MM.1S (cell line): ENCODE results near the gene FMNL1.

Experiments
- DNase-seq: peaks from one replicate; pipeline ENCODE4 v3.0.0-alpha.2; 2015
- H2AFZ ChIP-seq: fragments of 300-600 bp; sonication (generic); 2 replicates; pipeline ENCODE4 v1.6.0; 2016; ENCODE audit warnings: antibody characterized with exemption, low read length
- H3F3A ChIP-seq: fragments of 300-600 bp; sonication (generic); 2 replicates; pipeline ENCODE4 v1.6.1; 2016; ENCODE audit warnings: mild to moderate bottlenecking, antibody characterized with exemption, low read length, moderate library complexity, mixed read lengths; ENCODE audit not compliant: insufficient read depth
- H3K27ac ChIP-seq: fragments of 300-600 bp; sonication (generic); 2 replicates; pipeline ENCODE4 v1.5.1; 2016; ENCODE audit warnings: mild to moderate bottlenecking, low read length
- H3K27me3 ChIP-seq: fragments of 300-600 bp; sonication (generic); replicated peaks from 2 replicates; pipeline ENCODE4 v1.6.0; 2016; ENCODE audit warnings: low read length; ENCODE audit not compliant: insufficient read depth
- H3K36me3 ChIP-seq: fragments of 300-600 bp; sonication (generic); replicated peaks from 2 replicates; pipeline ENCODE4 v1.6.1; 2016; ENCODE audit warnings: mild to moderate bottlenecking, low read length, mixed read lengths; ENCODE audit not compliant: insufficient read depth
- H3K4me1 ChIP-seq: fragments of 300-600 bp; sonication (generic); 2 replicates; pipeline ENCODE4 v1.6.1; 2016; ENCODE audit warnings: low read length, mixed read lengths
- H3K4me2 ChIP-seq: fragments of 300-600 bp; sonication (generic); 2 replicates; pipeline ENCODE4 v1.6.0; 2016; ENCODE audit warnings: low read depth, low read length
- H3K4me3 ChIP-seq: fragments of 300-600 bp; sonication (generic); 2 replicates; pipeline ENCODE4 v1.5.1; 2016; ENCODE audit warnings: low read length, mixed read lengths
- H3K79me2 ChIP-seq: fragments of 300-600 bp; sonication (generic); 2 replicates; pipeline ENCODE4 v1.6.1; 2016; ENCODE audit warnings: mixed run types, low read length, mixed read lengths
- H3K9ac ChIP-seq: fragments of 300-600 bp; sonication (generic); 2 replicates; pipeline ENCODE4 v1.6.1; 2016; ENCODE audit warnings: low read length, mixed read lengths
- H3K9me2 ChIP-seq: fragments of 300-600 bp; sonication (generic); replicated peaks from 2 replicates; pipeline ENCODE4 v1.6.1; 2016; ENCODE audit warnings: mild to moderate bottlenecking, low read length, mixed read lengths; ENCODE audit not compliant: insufficient read depth
- H3K9me3 ChIP-seq: fragments of 300-600 bp; sonication (generic); replicated peaks from 2 replicates; pipeline ENCODE4 v1.6.1; 2016; ENCODE audit warnings: mild to moderate bottlenecking, low read length, mixed read lengths; ENCODE audit not compliant: insufficient read depth
- H4K20me1 ChIP-seq: fragments of 300-600 bp; sonication (generic); 2 replicates; pipeline ENCODE4 v1.6.1; 2016; ENCODE audit warnings: mild to moderate bottlenecking, low read length, moderate library complexity, mixed read lengths; ENCODE audit not compliant: insufficient read depth
- CTCF ChIP-seq: fragments of 300-600 bp; sonication (generic); IDR thresholded peaks from 2 replicates; pipeline ENCODE4 v1.5.1; 2016; ENCODE audit warnings: antibody characterized with exemption, low read length, mixed read lengths
- EZH2 ChIP-seq: fragments of 300-600 bp; sonication (generic); optimal IDR thresholded peaks from 2 replicates; pipeline ENCODE3; 2017; ENCODE audit warnings: low read depth, mild to moderate bottlenecking, antibody characterized with exemption, low read length, mixed read lengths
- EZH2phosphoT487 ChIP-seq: fragments of 300-600 bp; sonication (generic); IDR thresholded peaks from 2 replicates; pipeline ENCODE4 v1.6.1; 2018; ENCODE audit warnings: antibody characterized with exemption, low read length

Gene FMNL1

GRCh38 chr17:45241328-45242028 is 19.8 kb downstream of the FMNL1 start:
- Histone ChIP-seq H4K20me1 (0 out of 2 replicates have a peak, but pooled peaks cover 2% of the 10 kb centered on the region), H2AFZ (no peak overlapping the region), H3K36me3 (peaks cover 26% of the 10 kb centered on the region), H3K79me2 (peaks cover 59% of the 10 kb centered on the region), H3K27me3 (no peaks in the 10 kb centered on the region), H3K9me2 (no peaks in the 10 kb centered on the region), H3K4me1 (peaks cover 7% of the 10 kb centered on the region), H3K9me3 (no peaks in the 10 kb centered on the region), H3K27ac (no peak overlapping the region), H3K4me2 (no peak overlapping the region), H3K4me3 (no peak overlapping the region), H3F3A (peaks cover 18% of the 10 kb centered on the region), H3K9ac (no peak overlapping the region)
- TF ChIP-seq EZH2 = no peak
- DNase-seq = no peak

GRCh38 chr17:45242029-45242414 is 20.3 kb downstream of the FMNL1 start:
- H3K9ac ChIP-seq = no peak overlapping the region
- H3K27me3 ChIP-seq = no peaks in the 10 kb centered on the region
- H4K20me1 ChIP-seq = 0 out of 2 replicates have a peak, but pooled peaks cover 2% of the 10 kb centered on the region
- peaks cover 56% of the 10 kb centered on the region for H3K79me2 ChIP-seq
- no peak overlapping the region for H3K27ac ChIP-seq
- no peaks in the 10 kb centered on the region for H3K9me3 ChIP-seq
- peaks cover 24% of the 10 kb centered on the region for H3F3A ChIP-seq
- no peak for DNase-seq
- no peak for TF ChIP-seq EZH2
- no peak for TF ChIP-seq EZH2phosphoT487
- no peak for TF ChIP-seq CTCF
- no peak overlapping the region for H3K4me2 ChIP-seq
- no peak overlapping the region for H2AFZ ChIP-seq
- no peaks in the 10 kb centered on the region for H3K9me2 ChIP-seq
- H3K4me3 ChIP-seq = no peak overlapping the region
- peaks cover 25% of the 10 kb centered on the region for H3K36me3 ChIP-seq
- peaks cover 13% of the 10 kb centered on the region for H3K4me1 ChIP-seq

GRCh38 chr17:45243750-45244149 is 22.1 kb downstream of the FMNL1 start:
- Histone ChIP-seq H3K36me3 (peaks cover 10% of the 10 kb centered on the region), H3K9ac (no peak overlapping the region), H4K20me1 (0 out of 2 replicates have a peak, but pooled peaks cover 2% of the 10 kb centered on the region), H3K4me2 (no peak overlapping the region), H3K79me2 (peaks cover 44% of the 10 kb centered on the region), H2AFZ (no peak overlapping the region), H3K27ac (no peak overlapping the region), H3K9me2 (no peaks in the 10 kb centered on the region), H3K9me3 (no peaks in the 10 kb centered on the region), H3K4me3 (no peak overlapping the region), H3F3A (peaks cover 29% of the 10 kb centered on the region), H3K27me3 (no peaks in the 10 kb centered on the region), H3K4me1 (peaks cover 17% of the 10 kb centered on the region)
- TF ChIP-seq EZH2 (no peak), CTCF (no peak), EZH2phosphoT487 (no peak)
- DNase-seq = no peak
